Neural cell (in vitro differentiated cells): ENCODE measurements around the gene TRMT2A. TPM values are rescaled to one million over a fixed set of nuclear protein-coding genes. Genes with fewer than 3 reads are reported as not detected.
A peak's percentile ranks its signal among the peaks of the same experiment; 100 is the strongest.

Experiments used
- H2AFZ ChIP-seq: fragments of 200-600, 300-800 bp; sonication (generic), shearing (Covaris generic); 2 replicates; pipeline ENCODE4 v1.6.0; 2014; ENCODE audit warnings: low read depth, mild to moderate bottlenecking, antibody characterized with exemption, low read length, moderate library complexity
- H3F3A ChIP-seq: fragments of 200-600 bp; shearing (Covaris generic); 2 replicates; pipeline ENCODE4 v1.6.1; 2016; ENCODE audit warnings: mild to moderate bottlenecking, moderate library complexity, mixed read lengths, antibody characterized with exemption, low read length; ENCODE audit not compliant: insufficient read depth, poor library complexity, severe bottlenecking
- H3K27ac ChIP-seq: fragments of 200-600, 300-800 bp; sonication (generic), shearing (Covaris generic); 2 replicates; pipeline ENCODE4 v1.5.1; 2014; ENCODE audit warnings: mild to moderate bottlenecking, low read length, moderate library complexity
- H3K27me3 ChIP-seq: fragments of 300-800, 200-600 bp; sonication (generic), shearing (Covaris generic); 2 replicates; pipeline ENCODE4 v1.6.0; 2014; ENCODE audit warnings: mild to moderate bottlenecking, low read depth, low read length, moderate library complexity; ENCODE audit not compliant: insufficient read depth
- H3K36me3 ChIP-seq: fragments of 300-800, 200-600 bp; sonication (generic), shearing (Covaris generic); 2 replicates; pipeline ENCODE4 v1.5.1; 2014; ENCODE audit warnings: mild to moderate bottlenecking, antibody characterized with exemption, low read length, moderate library complexity; ENCODE audit not compliant: insufficient read depth
- H3K4me2 ChIP-seq: fragments of 300-800, 200-600 bp; sonication (generic), shearing (Covaris generic); 2 replicates; pipeline ENCODE4 v1.6.0; 2014; ENCODE audit warnings: mild to moderate bottlenecking, low read length
- H3K4me3 ChIP-seq: fragments of 300-800, 200-600 bp; sonication (generic), shearing (Covaris generic); 2 replicates; pipeline ENCODE4 v1.5.1; 2014; ENCODE audit warnings: mild to moderate bottlenecking, low read length, moderate library complexity
- H3K79me2 ChIP-seq: fragments of 200-600 bp; shearing (Covaris generic); replicated peaks from 2 replicates; pipeline ENCODE4 v1.6.0; 2014; ENCODE audit warnings: mild to moderate bottlenecking, low read length, moderate library complexity; ENCODE audit not compliant: insufficient read depth
- H3K9ac ChIP-seq: fragments of 300-800, 200-600 bp; sonication (generic), shearing (Covaris generic); 2 replicates; pipeline ENCODE4 v1.6.1; 2016; ENCODE audit warnings: mild to moderate bottlenecking, low read length, mixed read lengths
- H3K9me2 ChIP-seq: fragments of 200-600 bp; shearing (Covaris generic); 2 replicates; pipeline ENCODE4 v1.6.1; 2016; ENCODE audit warnings: mild to moderate bottlenecking, low read length, mixed read lengths; ENCODE audit not compliant: insufficient read depth
- H3K9me3 ChIP-seq: fragments of 200-600, 300-800 bp; sonication (generic), shearing (Covaris generic); 2 replicates; pipeline ENCODE4 v1.6.1; 2016; ENCODE audit warnings: mild to moderate bottlenecking, mixed run types, low read length, moderate library complexity, mixed read lengths
- H4K20me1 ChIP-seq: fragments of 200-600 bp; shearing (Covaris generic); 2 replicates; pipeline ENCODE4 v1.6.1; 2016; ENCODE audit warnings: mild to moderate bottlenecking, mixed run types; ENCODE audit not compliant: insufficient read depth
- EP300 ChIP-seq: fragments of 450-650 bp; conservative IDR thresholded peaks from 2 replicates; pipeline ENCODE4 v1.6.1; 2014; ENCODE audit warnings: antibody characterized with exemption, mild to moderate bottlenecking, moderate library complexity; ENCODE audit not compliant: poor library complexity, severe bottlenecking
- EZH2 ChIP-seq: fragments of 200-600, 300-800 bp; shearing (Covaris generic), sonication (generic); IDR thresholded peaks from 2 replicates; pipeline ENCODE4 v1.6.1; 2014; ENCODE audit warnings: antibody characterized with exemption, low read length, borderline replicate concordance, mild to moderate bottlenecking; ENCODE audit not compliant: insufficient read depth, poor library complexity, severe bottlenecking
- MXI1 ChIP-seq: fragments of 450-650 bp; conservative IDR thresholded peaks from 2 replicates; pipeline ENCODE4 v1.6.1; 2014; ENCODE audit warnings: antibody characterized with exemption, mild to moderate bottlenecking; ENCODE audit not compliant: poor library complexity, severe bottlenecking
- POLR2AphosphoS5 ChIP-seq: IDR thresholded peaks from 2 replicates; pipeline ENCODE4 v1.6.1; 2012
- RAD21 ChIP-seq: fragments of 450-650 bp; conservative IDR thresholded peaks from 2 replicates; pipeline ENCODE4 v1.6.1; 2014; ENCODE audit warnings: antibody characterized with exemption, mild to moderate bottlenecking, moderate library complexity
- SMC3 ChIP-seq: fragments of 450-650 bp; conservative IDR thresholded peaks from 2 replicates; pipeline ENCODE4 v1.6.1; 2014; ENCODE audit warnings: antibody characterized with exemption, mild to moderate bottlenecking, moderate library complexity; ENCODE audit not compliant: poor library complexity
- TAF1 ChIP-seq: IDR thresholded peaks from 2 replicates; pipeline ENCODE4 v1.6.1; 2012; ENCODE audit warnings: low read depth
- polyA plus RNA-seq: library from polyadenylated mRNA; depleted of rRNA; stranded (reverse); fragments of >200 nt; gene quantifications from 2 replicates; pipeline ENCODE4 v1.2.3, GENCODE V29; 2014
- TF ChIP-seq, protein P1 (sequence below): IDR thresholded peaks from 2 replicates; pipeline ENCODE4 v1.6.1; 2012; ENCODE audit warnings: borderline replicate concordance
- TF ChIP-seq, protein P2 (sequence below): fragments of 450-650 bp; IDR thresholded peaks from 2 replicates; pipeline ENCODE4 v1.5.1; 2014; ENCODE audit warnings: antibody characterized with exemption, mild to moderate bottlenecking, moderate library complexity; ENCODE audit not compliant: poor library complexity, severe bottlenecking

Gene TRMT2A
- polyA plus RNA-seq, 1 donor from 2014 or later: 96.7 TPM

DNA sequence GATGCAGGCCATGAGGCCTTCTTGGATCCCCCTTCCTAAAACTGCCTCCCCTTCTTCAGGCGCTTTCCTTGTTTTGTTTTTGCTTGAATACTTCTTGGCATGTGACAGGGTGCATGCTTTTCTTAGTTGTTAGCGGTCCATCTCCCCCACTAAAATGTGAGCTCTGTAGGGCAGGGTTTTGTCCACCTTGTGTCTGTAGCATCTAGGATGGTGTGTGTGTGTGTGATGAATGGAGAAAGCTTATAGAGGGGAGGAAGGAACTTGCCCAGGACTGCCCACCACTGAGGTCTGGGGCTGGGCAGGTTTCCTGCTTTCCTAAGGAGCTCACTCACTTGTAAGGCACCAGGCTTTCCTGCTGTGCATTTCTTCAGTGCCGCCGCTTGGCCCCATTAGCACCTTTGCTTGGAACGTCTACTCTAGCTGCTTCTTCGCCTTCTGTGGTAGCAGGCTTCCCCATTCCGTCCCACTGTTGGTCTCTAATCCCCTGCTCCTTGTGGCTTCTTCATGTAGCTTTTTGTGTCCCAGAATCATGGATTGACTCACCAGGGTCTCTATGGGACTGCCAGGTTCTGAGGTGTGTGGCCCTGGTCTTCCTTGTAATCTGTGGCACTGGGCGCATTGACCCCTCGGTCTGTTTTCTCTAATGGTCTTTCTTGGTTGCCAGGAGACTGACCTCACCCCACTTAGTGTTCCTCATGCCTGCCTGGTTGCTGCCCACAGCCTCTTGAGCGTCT, 33.7 kb downstream of the TRMT2A start:
- Histone ChIP-seq H3K4me2 (no peak overlapping the region), H3K9me3 (no peaks in the 10 kb centered on the region), H3F3A (no peaks in the 10 kb centered on the region), H3K9ac (no peak overlapping the region), H3K79me2 (peaks cover 58% of the 10 kb centered on the region), H3K27me3 (no peaks in the 10 kb centered on the region), H2AFZ (no peak overlapping the region), H3K36me3 (peaks cover 3% of the 10 kb centered on the region), H3K4me3 (peak overlapping the region; percentile 93), H4K20me1 (peaks cover 23% of the 10 kb centered on the region), H3K27ac (no peak overlapping the region), H3K9me2 (no peaks in the 10 kb centered on the region)
- TF ChIP-seq TAF1: no peak
- TF ChIP-seq, protein P1, sequence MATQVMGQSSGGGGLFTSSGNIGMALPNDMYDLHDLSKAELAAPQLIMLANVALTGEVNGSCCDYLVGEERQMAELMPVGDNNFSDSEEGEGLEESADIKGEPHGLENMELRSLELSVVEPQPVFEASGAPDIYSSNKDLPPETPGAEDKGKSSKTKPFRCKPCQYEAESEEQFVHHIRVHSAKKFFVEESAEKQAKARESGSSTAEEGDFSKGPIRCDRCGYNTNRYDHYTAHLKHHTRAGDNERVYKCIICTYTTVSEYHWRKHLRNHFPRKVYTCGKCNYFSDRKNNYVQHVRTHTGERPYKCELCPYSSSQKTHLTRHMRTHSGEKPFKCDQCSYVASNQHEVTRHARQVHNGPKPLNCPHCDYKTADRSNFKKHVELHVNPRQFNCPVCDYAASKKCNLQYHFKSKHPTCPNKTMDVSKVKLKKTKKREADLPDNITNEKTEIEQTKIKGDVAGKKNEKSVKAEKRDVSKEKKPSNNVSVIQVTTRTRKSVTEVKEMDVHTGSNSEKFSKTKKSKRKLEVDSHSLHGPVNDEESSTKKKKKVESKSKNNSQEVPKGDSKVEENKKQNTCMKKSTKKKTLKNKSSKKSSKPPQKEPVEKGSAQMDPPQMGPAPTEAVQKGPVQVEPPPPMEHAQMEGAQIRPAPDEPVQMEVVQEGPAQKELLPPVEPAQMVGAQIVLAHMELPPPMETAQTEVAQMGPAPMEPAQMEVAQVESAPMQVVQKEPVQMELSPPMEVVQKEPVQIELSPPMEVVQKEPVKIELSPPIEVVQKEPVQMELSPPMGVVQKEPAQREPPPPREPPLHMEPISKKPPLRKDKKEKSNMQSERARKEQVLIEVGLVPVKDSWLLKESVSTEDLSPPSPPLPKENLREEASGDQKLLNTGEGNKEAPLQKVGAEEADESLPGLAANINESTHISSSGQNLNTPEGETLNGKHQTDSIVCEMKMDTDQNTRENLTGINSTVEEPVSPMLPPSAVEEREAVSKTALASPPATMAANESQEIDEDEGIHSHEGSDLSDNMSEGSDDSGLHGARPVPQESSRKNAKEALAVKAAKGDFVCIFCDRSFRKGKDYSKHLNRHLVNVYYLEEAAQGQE: no peak
- no peak for TF ChIP-seq EP300
- TF ChIP-seq SMC3: no peak
- TF ChIP-seq, protein P2, sequence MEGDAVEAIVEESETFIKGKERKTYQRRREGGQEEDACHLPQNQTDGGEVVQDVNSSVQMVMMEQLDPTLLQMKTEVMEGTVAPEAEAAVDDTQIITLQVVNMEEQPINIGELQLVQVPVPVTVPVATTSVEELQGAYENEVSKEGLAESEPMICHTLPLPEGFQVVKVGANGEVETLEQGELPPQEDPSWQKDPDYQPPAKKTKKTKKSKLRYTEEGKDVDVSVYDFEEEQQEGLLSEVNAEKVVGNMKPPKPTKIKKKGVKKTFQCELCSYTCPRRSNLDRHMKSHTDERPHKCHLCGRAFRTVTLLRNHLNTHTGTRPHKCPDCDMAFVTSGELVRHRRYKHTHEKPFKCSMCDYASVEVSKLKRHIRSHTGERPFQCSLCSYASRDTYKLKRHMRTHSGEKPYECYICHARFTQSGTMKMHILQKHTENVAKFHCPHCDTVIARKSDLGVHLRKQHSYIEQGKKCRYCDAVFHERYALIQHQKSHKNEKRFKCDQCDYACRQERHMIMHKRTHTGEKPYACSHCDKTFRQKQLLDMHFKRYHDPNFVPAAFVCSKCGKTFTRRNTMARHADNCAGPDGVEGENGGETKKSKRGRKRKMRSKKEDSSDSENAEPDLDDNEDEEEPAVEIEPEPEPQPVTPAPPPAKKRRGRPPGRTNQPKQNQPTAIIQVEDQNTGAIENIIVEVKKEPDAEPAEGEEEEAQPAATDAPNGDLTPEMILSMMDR: no peak
- no peak for TF ChIP-seq EZH2
- TF ChIP-seq RAD21: no peak
- no peak for TF ChIP-seq MXI1
- TF ChIP-seq POLR2AphosphoS5: no peak

DNA sequence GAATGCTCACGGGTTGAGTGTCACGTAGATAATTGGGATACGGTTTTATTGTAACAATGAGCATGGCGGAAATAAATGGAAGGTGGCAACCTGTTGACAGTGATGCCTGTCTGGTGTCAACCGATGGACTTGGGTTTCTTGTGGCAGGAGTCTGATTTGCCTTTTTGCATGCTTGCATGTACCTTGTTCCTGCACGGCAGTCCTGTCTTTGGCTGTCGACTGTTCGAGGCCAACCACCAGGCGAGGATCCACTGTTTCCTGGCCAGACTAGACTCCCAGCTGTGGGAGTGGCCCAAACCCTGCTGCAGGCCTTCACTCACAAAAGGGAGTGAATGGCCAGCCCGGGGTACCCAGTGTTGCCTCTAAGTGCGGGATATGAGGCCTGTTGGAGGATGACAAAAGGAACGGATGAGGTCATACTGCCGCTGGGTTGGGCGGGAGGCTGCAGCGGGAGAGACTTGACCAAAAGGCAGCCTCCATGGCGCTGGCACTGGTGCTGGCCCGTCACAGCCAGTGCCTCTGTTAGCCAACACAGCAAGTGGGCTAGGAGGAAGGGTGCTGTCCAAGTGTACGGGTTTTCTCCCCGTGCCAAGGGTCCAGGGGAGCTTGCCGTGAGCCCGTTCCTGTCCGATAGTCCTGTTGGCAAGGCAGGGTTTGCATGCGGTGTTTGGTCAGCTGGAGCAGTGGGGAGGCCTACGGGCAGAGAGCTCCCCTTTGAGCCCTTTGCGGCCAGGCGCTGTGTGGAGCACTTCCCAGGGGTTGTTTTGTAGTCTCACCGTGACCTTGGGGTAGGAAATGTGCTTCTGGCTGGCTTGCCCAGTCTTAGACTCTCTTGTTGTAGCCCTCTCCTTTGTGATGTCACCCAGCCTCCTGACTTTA, 36.0 kb downstream of the TRMT2A start:
- H3K36me3 ChIP-seq: no peaks in the 10 kb centered on the region
- peaks cover 47% of the 10 kb centered on the region for H3K79me2 ChIP-seq
- peak overlapping the region; percentile 66 for H2AFZ ChIP-seq
- peak overlapping the region; percentile 92 for H3K27ac ChIP-seq
- H3K27me3 ChIP-seq: no peaks in the 10 kb centered on the region
- no peaks in the 10 kb centered on the region for H3K9me3 ChIP-seq
- H3K4me3 ChIP-seq: peak overlapping the region; percentile 93
- no peaks in the 10 kb centered on the region for H3K9me2 ChIP-seq
- H3F3A ChIP-seq: no peaks in the 10 kb centered on the region
- H4K20me1 ChIP-seq: peaks cover 23% of the 10 kb centered on the region
- peak overlapping the region; percentile 83 for H3K4me2 ChIP-seq
- TF ChIP-seq, protein P2: no peak
- TF ChIP-seq POLR2AphosphoS5 (peak; percentile 46), TAF1 (peak; percentile 12)
- peak overlapping the region; percentile 92 for H3K9ac ChIP-seq
